Omental fat pad (tissue), 4 donors: Measurements from ENCODE around the gene ACOX3. TPM values are rescaled to one million over a fixed set of nuclear protein-coding genes. Genes with fewer than 3 reads are reported as not detected.

Source experiments
- ATAC-seq: fragments of 150-250 bp; one replicate; pipeline ENCODE4 v1.9.1; 2016; ENCODE audit warnings: mild to moderate bottlenecking, moderate library complexity; ENCODE audit not compliant: low FRiP score
- DNase-seq: peaks from one replicate; pipeline ENCODE4 v3.0.0-alpha.2; 2019; ENCODE audit warnings: low spot score
- CTCF ChIP-seq, 3 donors: fragments of 450-650 bp; IDR thresholded peaks; one replicate each; pipeline ENCODE4 v1.5.1; 2016 to 2017; ENCODE audit warnings: antibody characterized with exemption in 3 of 3, mild to moderate bottlenecking in 3 of 3, moderate library complexity in 2 of 3
- total RNA-seq, 4 donors: library from RNA; depleted of rRNA; stranded (reverse); fragments of >200 nt; gene quantifications; one replicate each; pipeline ENCODE4 v1.1.0, GENCODE V29; 2016

The ACOX3 gene
- total RNA-seq, 4 donors from 2014 or later, result 14.7 to 28.2 (median 23.6) TPM

- TF ChIP-seq CTCF (IDR thresholded peaks at IDR 0.05), result no peak
- DNase-seq, result no peak
- no peak for ATAC-seq
Observed at GRCh38 chr4:8373270-8373972, 67.1 kb downstream of the ACOX3 start.

GRCh38 chr4:8372506-8372905, 68.0 kb downstream of the ACOX3 start:
- no peak for TF ChIP-seq CTCF (IDR thresholded peaks at IDR 0.05)
- ATAC-seq (no peak), DNase-seq (no peak)

GRCh38 chr4:8371596-8371995, 68.9 kb downstream of the ACOX3 start:
- ATAC-seq (no peak), DNase-seq (no peak)
- TF ChIP-seq CTCF (IDR thresholded peaks at IDR 0.05), result no peak

GRCh38 chr4:8370835-8371595, 69.5 kb downstream of the ACOX3 start:
- TF ChIP-seq CTCF (IDR thresholded peaks at IDR 0.05), result no peak
- DNase-seq (no peak), ATAC-seq (no peak)

- ATAC-seq (no peak), DNase-seq (no peak)
- TF ChIP-seq CTCF (IDR thresholded peaks at IDR 0.05), result no peak
Observed at GRCh38 chr4:8370106-8370787, 70.3 kb downstream of the ACOX3 start.

GRCh38 chr4:8369426-8370105, 71.0 kb downstream of the ACOX3 start:
- ATAC-seq (no peak), DNase-seq (no peak)
- TF ChIP-seq CTCF (IDR thresholded peaks at IDR 0.05), result no peak
